ENCODE measurements around the gene DYNLT3. TPM values are rescaled to one million over a fixed set of nuclear protein-coding genes. Genes with fewer than 3 reads are reported as not detected.

Gene DYNLT3
- total RNA-seq, 3 donors from 2014 or later, result 19.6 to 27.8 (median 20.3) TPM

DNA sequence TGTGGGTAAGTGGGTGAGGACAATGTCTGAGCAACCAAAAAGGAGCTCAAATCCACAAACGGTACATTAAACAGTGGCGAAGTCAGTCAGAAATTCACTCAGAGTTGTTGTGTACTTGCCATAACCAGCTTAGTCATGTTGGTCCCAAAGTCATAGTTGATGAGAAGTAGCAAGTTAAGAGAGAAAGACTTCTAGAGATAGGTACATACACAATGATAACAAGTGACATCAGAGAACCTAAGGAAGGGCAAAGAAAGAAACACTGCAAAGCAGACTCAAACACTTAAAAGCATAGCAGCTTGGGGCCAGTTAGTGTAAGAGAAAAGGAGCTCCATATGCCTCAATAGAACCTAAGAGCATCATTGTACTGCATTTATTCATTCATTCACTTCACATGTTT, 30.2 kb downstream of the DYNLT3 start:
- no peak for TF ChIP-seq CTCF (IDR thresholded peaks at IDR 0.05)
- H3K4me1 ChIP-seq (ENCODE audit: low read depth), result no peaks in the 10 kb centered on the region
- H3K36me3 ChIP-seq (ENCODE audit: low read depth), result no peaks in the 10 kb centered on the region
- DNase-seq (no peak), ATAC-seq (no peak)
- intact Hi-C loops (cut with DNase I, micrococcal nuclease), result no loop called here
- H3K4me3 ChIP-seq, result no peak overlapping the region
- no peaks in the 10 kb centered on the region for H3K9me3 ChIP-seq

DNA sequence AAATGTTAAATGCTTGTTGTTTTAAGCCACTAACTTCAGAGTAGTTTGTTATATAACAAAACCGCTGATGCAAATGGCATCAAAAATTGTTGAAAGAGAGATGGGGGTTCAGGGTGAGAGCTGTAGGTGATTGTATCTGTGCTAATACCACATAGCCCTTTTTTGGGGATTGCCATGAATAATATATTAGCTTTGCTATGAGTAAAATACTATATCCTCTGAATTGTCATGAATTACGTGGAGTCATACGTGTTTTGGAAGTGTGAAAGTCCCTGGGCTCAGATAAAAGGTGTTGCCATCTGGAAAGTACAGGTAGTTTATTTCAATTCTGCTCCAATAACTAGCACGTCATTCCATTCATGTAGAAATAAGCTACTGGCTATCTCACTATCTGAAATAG, 30.6 kb downstream of the DYNLT3 start:
- no peaks in the 10 kb centered on the region for H3K36me3 ChIP-seq (ENCODE audit: low read depth)
- ATAC-seq (no peak), DNase-seq (no peak)
- H3K9me3 ChIP-seq, result no peaks in the 10 kb centered on the region
- intact Hi-C loops (cut with DNase I, micrococcal nuclease), result no loop called here
- H3K4me3 ChIP-seq, result no peak overlapping the region
- H3K4me1 ChIP-seq (ENCODE audit: low read depth), result peaks cover 2% of the 10 kb centered on the region
- TF ChIP-seq CTCF (IDR thresholded peaks at IDR 0.05), result no peak

GRCh38 chrX:37815366-37815765, 32.0 kb downstream of the DYNLT3 start:
- Histone ChIP-seq H3K9me3 (no peaks in the 10 kb centered on the region), H3K4me1 (ENCODE audit: low read depth) (peaks cover 4% of the 10 kb centered on the region), H3K36me3 (ENCODE audit: low read depth) (no peaks in the 10 kb centered on the region), H3K4me3 (no peak overlapping the region)
- ATAC-seq (no peak), DNase-seq (no peak)
- TF ChIP-seq CTCF (IDR thresholded peaks at IDR 0.05), result no peak
- intact Hi-C loops (cut with DNase I, micrococcal nuclease), result no loop called here

DNA sequence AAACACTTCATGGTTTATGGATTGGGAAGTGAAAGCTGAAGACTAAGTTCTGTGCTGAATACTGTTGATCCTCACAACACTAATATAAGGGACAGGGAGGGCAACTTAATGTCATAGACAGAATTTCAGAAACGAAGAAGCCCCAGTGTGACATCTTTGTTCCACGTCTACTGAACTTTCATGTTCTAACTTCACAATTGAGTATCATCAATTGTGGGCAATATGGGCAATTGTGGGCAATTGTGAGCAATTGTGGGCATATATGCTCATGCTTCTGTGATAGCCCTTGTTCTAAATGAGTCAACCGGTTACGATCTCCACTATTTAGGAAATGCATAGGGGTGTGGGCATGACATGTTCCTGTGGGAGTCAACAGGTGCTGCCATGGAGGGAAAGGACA, 33.8 kb downstream of the DYNLT3 start:
- Histone ChIP-seq H3K4me3 (no peak overlapping the region), H3K4me1 (ENCODE audit: low read depth) (peaks cover 4% of the 10 kb centered on the region), H3K36me3 (ENCODE audit: low read depth) (no peaks in the 10 kb centered on the region), H3K9me3 (no peaks in the 10 kb centered on the region)
- DNase-seq (no peak), ATAC-seq (peak; percentile 51)
- TF ChIP-seq CTCF (IDR thresholded peaks at IDR 0.05), result no peak
- intact Hi-C loops (cut with DNase I, micrococcal nuclease), result no loop called here

DNA sequence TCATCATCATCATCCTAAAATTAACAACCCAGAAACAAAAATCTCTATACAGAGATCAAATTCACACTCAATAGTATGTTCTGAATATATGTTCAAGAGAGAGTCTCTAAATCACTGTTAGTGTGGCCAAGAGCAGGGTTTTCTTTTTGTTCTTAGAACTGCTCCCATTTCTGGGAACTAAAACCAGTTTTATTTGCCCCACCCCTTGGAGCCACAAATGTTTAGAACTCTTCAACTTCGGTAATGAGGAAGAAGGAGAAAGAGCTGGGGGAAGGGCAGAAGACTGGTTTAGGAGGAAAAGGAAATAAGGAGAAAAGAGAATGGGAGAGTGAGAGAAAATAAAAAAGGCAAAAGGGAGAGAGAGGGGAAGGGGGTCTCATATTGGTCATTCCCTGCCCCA, 35.3 kb downstream of the DYNLT3 start:
- Histone ChIP-seq H3K4me3 (no peak overlapping the region), H3K9me3 (no peaks in the 10 kb centered on the region), H3K4me1 (ENCODE audit: low read depth) (peaks cover 4% of the 10 kb centered on the region), H3K36me3 (ENCODE audit: low read depth) (no peaks in the 10 kb centered on the region)
- TF ChIP-seq CTCF (IDR thresholded peaks at IDR 0.05), result no peak
- intact Hi-C loops (cut with DNase I, micrococcal nuclease), result no loop called here
- peak; percentile 69 for ATAC-seq
- peak in 1 of 3 donors; percentile 66 for DNase-seq

- no peak for DNase-seq
- no peak overlapping the region for H3K4me3 ChIP-seq
- no peaks in the 10 kb centered on the region for H3K36me3 ChIP-seq (ENCODE audit: low read depth)
- no peaks in the 10 kb centered on the region for H3K9me3 ChIP-seq
- no peak for TF ChIP-seq CTCF (IDR thresholded peaks at IDR 0.05)
- intact Hi-C loops (cut with DNase I, micrococcal nuclease), result no loop called here
- no peak for ATAC-seq
- peaks cover 4% of the 10 kb centered on the region for H3K4me1 ChIP-seq (ENCODE audit: low read depth)
Observed at GRCh38 chrX:37809970-37810369, 37.4 kb downstream of the DYNLT3 start.
